HFF-Myc (cell line): ENCODE results near the gene C16orf78.

ENCODE experiments used
- DNase-seq: peaks from one replicate; pipeline ENCODE4 v3.0.0-alpha.2; 2011; ENCODE audit warnings: low read depth; ENCODE audit errors: extremely low read depth
- H3K4me3 ChIP-seq: replicated peaks from 2 replicates; pipeline ENCODE4 v1.5.1; 2011; ENCODE audit warnings: low read depth, mild to moderate bottlenecking, control low read depth, low read length
- CTCF ChIP-seq: IDR thresholded peaks from 2 replicates; pipeline ENCODE4 v1.5.1; 2012; ENCODE audit warnings: mild to moderate bottlenecking, low read depth, low read length, control low read depth; ENCODE audit errors: missing control alignments

The C16orf78 gene

GRCh38 chr16:49378816-49379215 lies 5.2 kb downstream of the C16orf78 start:
- no peak for TF ChIP-seq CTCF
- no peak for DNase-seq
- no peak overlapping the region for H3K4me3 ChIP-seq

- DNase-seq = no peak
- TF ChIP-seq CTCF = no peak
- no peak overlapping the region for H3K4me3 ChIP-seq
These were observed 9.3 kb downstream of the C16orf78 start for GRCh38 chr16:49382916-49383315.

GRCh38 chr16:49395021-49395420 lies 21.4 kb downstream of the C16orf78 start:
- DNase-seq = no peak
- no peak overlapping the region for H3K4me3 ChIP-seq
- no peak for TF ChIP-seq CTCF

GRCh38 chr16:49396206-49396720 lies 22.7 kb downstream of the C16orf78 start:
- H3K4me3 ChIP-seq = no peak overlapping the region
- no peak for TF ChIP-seq CTCF
- DNase-seq = no peak

- DNase-seq = no peak
- no peak overlapping the region for H3K4me3 ChIP-seq
- TF ChIP-seq CTCF = no peak
These were observed 25.2 kb downstream of the C16orf78 start for GRCh38 chr16:49398761-49399160.

- TF ChIP-seq CTCF = no peak
- no peak for DNase-seq
- no peak overlapping the region for H3K4me3 ChIP-seq
These were observed 26.2 kb downstream of the C16orf78 start for GRCh38 chr16:49399594-49400364.
